Activated CD4-positive, alpha-beta T cell treated with anti-CD3 and anti-CD28 coated beads, Interleukin-2, amount 50 U/mL, for 16 hours (primary cell): ENCODE measurements around the gene PLEKHS1.

Source experiments
- DNase-seq: peaks from one replicate; pipeline ENCODE4 v3.0.0-alpha.2; 2020

Gene PLEKHS1

DNA sequence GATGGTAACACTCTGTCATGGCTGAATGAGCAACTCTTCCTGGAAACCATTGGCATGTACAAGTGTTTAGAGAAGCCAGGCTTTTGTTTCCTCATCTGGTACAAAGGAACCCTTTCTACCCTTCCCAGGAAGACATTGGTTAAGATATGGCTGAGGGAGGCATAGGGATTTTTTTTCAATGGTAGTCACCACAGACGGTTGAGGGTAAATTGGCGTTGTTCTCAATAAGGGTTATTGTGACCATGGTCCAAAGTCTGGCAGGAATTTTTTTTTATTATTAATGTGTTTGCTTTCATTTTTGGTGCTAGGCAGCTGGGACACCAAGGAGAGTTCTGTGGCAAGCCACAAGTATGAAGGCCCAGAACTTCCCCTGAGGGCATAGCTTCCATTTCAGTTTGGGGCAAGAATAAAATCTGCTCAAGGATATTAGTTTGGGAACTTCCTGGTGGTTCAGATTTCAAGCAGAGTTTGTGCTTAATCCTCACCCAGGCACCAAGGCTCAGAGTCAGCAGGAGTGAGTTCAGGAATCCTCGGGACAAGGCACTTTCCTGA lies at the start of gene PLEKHS1:
TSS of gene PLEKHS1 (plus strand) at position 502 of the 552 bp plus-strand sequence. CDS start 3,596 bp downstream, outside the sequence.
- DNase-seq, result no peak

DNA sequence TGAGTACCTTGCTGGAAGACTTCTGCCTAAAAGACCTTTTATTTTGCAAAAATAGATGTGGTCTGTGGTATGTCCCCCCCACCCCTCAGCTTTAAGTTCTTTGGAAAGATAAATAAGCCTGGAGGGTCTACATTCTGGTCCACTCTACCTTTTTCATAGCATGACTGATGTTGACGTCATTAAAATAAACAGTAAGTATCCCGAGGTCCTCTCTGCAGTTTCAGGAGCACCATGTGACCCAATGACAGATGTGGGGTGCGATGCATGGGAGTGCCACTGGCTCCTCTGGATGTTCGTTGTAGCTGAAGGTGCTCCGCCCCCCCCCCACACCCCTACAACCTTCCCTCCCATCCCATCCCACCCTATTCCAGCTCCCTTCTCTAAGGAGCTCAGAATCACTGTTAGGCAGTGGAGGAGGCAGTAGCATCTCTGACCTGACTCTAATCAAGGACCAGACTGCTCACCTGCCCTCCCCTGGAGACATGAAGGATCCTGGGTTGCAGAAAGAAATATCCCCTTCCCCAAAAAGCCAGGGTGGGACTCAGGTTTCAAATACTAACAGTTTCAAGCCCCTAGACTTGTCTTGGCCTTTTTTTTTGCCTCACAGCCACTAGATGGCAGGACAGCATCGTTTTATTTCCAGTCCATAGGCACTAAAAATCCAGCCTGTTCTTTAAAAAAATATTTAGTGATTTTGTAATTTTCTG lies 46.7 kb upstream of the PLEKHS1 start:
- peak; percentile 24 for DNase-seq

- no peak for DNase-seq
Measured at GRCh38 chr10:113705344-113705652, 46.2 kb upstream of the PLEKHS1 start.

- no peak for DNase-seq
Measured at GRCh38 chr10:113706623-113707022, 44.9 kb upstream of the PLEKHS1 start.

- no peak for DNase-seq
Measured at GRCh38 chr10:113708640-113709039, 42.8 kb upstream of the PLEKHS1 start.

GRCh38 chr10:113709221-113709838 lies 42.2 kb upstream of the PLEKHS1 start:
- no peak for DNase-seq

GRCh38 chr10:113711142-113711541 lies 40.3 kb upstream of the PLEKHS1 start:
- no peak for DNase-seq

GRCh38 chr10:113712024-113712423 lies 39.5 kb upstream of the PLEKHS1 start:
- no peak for DNase-seq

DNA sequence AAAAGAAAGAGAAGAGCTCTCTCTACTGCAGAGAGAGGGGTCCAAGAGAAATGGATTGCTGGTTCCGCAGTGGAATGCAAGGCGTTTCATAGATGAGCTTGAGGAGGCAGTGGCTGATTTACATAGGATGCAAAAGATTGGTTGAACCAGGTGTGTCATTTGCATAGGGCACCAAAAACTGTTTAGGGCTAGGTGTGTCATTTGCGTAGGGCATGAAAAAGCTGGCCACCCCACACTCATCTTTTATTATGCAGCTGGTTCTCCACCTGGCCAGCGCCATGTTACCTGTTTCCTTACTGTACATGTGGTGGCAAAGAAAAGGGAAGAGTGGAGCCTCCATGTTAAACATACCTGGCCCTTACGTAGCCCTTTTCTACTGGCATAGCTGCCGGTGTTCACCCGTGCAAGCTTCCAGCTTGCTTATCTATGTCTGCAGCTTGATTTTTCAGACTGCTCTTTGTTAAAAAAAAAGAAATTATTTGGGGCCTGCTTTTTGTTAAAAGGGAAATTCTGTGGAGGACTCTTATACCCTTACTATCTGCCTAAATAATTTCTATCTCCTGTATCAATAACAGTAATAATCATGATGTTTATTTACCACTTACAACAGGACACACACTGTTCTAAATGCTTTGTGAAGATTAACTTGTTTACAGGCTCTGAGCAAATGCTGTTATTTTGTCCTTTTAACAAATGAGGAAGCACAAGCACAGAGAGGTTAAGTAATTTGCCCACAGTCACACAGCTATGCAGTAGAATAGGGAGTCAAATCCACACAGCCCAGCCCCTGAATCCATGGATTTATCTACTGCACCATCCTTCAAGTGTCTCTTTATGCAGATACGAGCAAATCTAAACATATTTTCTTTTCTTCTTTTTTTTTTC lies 38.5 kb upstream of the PLEKHS1 start:
- no peak for DNase-seq

- no peak for DNase-seq
Measured at GRCh38 chr10:113713640-113713982, 37.9 kb upstream of the PLEKHS1 start.

DNA sequence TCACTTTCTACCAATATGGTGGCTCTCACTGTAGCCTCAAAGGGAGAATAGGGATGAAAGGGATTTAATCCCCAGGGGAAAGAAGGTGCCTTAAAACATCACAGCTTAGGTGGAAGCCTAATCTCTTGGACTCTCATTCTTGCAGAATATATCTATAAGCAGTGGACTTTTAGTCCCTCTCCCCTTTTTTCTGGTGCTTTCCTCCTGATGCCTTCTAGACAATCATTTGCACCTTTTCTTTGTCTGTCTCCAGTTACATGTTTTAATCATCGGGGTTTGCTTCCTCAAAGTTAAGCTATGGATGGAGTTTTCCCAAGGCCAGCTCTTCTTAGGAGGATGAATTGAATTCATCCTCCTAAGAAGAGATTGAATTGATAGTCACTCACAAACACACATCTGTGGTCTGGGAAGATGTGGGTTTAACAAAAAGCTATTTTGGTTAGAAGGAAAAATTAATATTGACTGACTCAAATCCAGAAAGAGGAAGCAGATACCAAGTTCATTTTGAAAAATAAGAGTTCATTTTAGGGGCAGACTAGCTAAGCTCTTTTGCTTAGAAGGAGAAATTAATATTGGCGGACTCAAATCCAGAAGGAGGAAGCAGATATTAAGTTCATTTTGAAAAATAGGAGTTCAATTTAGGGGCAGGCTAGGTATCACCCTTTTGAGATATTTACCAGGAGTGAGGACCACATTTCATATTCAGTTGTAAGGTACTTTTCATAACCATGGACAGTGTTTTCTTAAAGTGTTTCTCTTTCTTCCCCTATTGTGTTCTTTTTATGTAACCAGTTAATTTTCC lies 35.2 kb upstream of the PLEKHS1 start:
- DNase-seq, result no peak

DNA sequence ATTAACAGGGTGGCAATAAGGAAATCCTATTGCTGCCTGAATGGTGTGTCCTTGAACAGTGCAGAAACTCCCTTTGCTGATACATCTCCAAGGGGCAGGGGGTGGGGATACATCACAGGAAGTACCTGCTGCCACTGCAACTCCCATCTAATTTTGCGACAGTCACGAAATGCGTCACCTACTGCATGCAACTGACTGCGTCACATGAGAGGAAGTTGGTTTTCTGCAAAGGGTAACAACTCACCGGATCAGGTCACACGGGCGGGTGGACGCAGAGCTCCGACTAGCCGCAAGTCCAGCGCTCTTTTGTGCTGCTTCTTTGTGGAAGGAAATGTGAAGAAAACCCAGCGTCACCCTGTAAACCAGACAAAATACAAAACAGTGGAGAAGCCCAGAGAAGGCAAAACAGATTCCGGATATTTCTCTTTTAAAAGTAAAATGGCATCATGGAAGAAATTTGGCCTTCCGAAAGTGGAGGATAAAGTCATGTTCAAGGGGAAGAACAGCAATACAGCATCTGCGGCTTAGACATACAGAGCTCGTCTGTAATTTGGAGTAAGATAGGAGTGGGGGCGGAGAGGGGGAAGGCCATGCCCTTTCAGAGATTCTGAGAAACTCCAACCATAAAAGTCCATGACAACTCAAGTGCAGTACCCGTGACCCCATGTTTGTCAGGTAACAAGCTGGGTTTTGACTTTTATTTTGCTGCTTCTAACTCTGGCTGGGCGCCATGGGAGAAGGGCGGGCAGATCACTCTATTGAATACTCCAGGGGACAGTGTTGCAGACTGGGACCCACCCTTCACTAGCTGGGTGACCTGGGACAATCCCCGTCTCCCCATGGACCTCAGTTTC lies 32.3 kb upstream of the PLEKHS1 start:
- DNase-seq, result no peak

DNA sequence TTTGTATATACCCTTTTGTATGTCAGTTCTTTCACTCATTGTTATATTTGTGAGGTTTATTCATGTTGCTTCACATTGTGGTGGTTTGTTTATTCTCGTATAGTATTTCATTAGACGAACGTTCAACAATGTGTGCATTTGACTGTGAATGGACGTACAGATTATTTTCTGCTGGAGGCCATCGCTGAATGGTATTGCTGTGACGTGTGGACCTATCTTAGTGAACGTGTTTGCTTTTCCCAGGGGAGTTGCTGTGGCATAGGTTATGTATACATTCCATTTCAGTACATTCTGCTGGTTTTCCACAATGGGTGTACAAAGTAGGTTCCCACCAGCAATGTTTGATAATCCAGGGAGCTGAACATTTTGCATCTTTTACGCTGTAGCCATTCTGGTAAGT lies 31.1 kb upstream of the PLEKHS1 start:
- DNase-seq, result no peak

DNA sequence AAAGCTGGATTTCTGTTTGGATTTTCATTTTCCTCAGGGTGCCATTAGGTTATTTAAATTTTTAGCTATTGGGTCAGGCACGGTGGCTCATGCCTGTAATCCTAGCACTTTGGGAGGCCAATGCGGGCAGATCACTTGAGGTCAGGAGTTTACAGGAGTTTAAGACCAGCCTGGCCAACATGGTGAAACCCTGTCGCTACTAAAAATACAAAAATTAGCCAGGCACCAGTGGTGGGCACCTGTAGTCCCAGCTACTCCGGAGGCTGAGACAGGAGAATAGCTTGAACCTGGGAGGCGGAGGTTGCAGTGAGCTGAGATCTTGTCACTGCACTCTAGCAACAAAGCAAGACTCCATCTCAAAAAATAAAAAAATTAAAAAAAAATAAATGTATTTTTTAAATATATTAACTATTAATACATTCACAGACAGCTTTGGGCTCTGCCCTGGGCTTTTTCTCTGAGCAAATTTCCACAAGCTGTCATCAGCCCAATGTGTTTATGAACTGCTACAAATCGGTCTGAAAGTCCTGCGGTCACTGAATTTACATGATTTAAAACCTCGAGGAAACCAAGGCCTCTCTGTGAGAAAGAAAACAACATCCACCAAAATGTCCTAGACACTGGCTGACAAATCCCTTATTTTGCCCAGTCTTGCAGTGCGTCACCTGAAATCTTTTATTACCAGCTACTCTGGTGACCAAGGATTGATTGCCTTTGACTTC lies 19.2 kb upstream of the PLEKHS1 start:
- no peak for DNase-seq

- no peak for DNase-seq
Measured at GRCh38 chr10:113732966-113733365, 18.5 kb upstream of the PLEKHS1 start.

GRCh38 chr10:113733635-113734034 lies 17.8 kb upstream of the PLEKHS1 start:
- no peak for DNase-seq

- peak; percentile 6 for DNase-seq
Measured at GRCh38 chr10:113735913-113736312, 15.6 kb upstream of the PLEKHS1 start.

DNA sequence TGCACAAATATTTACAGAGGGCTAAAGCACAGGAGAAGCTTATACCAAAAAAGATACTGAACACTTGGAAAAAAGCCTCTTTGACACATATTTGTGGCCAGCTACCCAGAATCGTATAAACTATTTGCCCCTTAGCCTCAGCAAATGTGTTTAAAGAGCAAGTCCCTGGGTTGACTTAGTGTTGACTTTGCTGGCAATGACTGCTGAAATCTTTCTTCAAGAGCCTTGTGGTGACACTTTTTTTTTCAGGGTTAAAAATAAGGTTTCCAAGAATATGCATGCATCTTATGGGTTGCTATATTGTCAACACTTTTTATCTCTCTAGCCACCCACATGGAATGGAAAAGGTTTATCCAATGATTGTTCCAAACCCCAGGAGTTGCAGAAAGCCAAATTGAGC lies 14.9 kb upstream of the PLEKHS1 start:
- DNase-seq, result no peak

GRCh38 chr10:113739031-113739430 lies 12.5 kb upstream of the PLEKHS1 start:
- DNase-seq, result no peak

DNA sequence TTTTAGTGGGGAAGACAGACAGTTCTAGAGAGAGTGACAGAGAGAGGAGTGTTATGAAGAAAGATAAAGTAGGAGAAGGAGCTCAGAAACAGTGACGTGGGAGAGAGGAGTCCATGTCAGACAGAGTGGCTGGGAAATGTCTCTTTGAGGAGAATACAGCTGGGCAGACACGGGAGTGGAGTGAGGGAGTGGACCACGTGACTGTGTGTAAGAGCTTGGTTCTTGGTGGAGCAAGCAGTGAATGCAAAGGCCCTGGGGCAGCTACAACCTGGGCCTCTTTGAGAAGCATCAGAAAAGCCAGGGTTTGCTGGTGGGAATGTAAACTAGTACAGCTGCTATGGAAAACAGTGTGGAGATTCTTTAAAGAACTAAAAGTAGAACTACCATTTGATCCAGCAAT lies 11.9 kb upstream of the PLEKHS1 start:
- DNase-seq, result no peak

DNA sequence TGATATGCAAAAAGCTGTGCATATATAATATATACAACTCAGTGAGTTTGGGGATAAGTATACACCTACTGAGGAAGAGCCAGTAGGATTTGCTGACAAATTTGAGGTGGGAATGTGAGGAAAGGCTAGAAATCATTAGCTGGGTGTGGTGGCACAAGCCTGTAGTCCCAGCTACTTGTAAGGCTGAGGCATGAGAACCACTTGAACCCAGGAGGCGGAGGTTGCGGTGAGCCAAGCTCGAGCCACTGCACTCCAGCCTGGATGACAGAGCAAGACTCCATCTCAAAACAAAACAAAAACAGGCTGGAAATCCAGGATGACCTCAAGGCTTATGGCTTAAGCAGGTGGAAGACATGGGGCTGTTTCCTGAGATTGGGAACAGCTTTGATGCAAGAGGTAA lies 10.6 kb upstream of the PLEKHS1 start:
- no peak for DNase-seq
